Thymus (tissue), 14 donors: Measurements from ENCODE around the gene GCM1. TPM values are rescaled to one million over a fixed set of nuclear protein-coding genes. Genes with fewer than 3 reads are reported as not detected.
A peak's percentile ranks its signal among the peaks of the same experiment; 100 is the strongest.

ENCODE experiments used
- DNase-seq, 9 donors: peaks; one replicate each; pipeline ENCODE4 v3.0.0-alpha.2; 2013; ENCODE audit warnings: low spot score in 9 of 9, low read depth in 6 of 9, missing footprints in 1 of 9
- H3K27ac ChIP-seq, 2 donors: one replicate each; pipeline ENCODE4 v1.5.1; 2013; ENCODE audit warnings: control low read depth in 1 of 2, low read depth in 1 of 2, low read length in 1 of 2, mild to moderate bottlenecking in 1 of 2, moderate library complexity in 1 of 2
- H3K27me3 ChIP-seq, 2 donors: one replicate each; pipeline ENCODE4 v1.5.1; 2013; ENCODE audit warnings: low read length in 1 of 2; ENCODE audit not compliant: control insufficient read depth in 2 of 2, insufficient read depth in 1 of 2
- H3K36me3 ChIP-seq, 2 donors: one replicate each; pipeline ENCODE4 v1.5.1; 2013; ENCODE audit warnings: low read length in 1 of 2, mild to moderate bottlenecking in 1 of 2, moderate library complexity in 1 of 2; ENCODE audit not compliant: control insufficient read depth in 2 of 2, insufficient read depth in 2 of 2
- H3K4me1 ChIP-seq, 2 donors: one replicate each; pipeline ENCODE4 v1.5.1; 2013; ENCODE audit warnings: low read length in 2 of 2; ENCODE audit not compliant: control insufficient read depth in 2 of 2, insufficient read depth in 2 of 2
- H3K4me3 ChIP-seq, 2 donors: one replicate each; pipeline ENCODE4 v1.5.1; 2013; ENCODE audit warnings: low read length in 2 of 2, control low read depth in 1 of 2, mild to moderate bottlenecking in 1 of 2
- H3K9me3 ChIP-seq, 2 donors: one replicate each; pipeline ENCODE4 v1.5.1; 2013; ENCODE audit warnings: low read length in 1 of 2, mild to moderate bottlenecking in 1 of 2; ENCODE audit not compliant: control insufficient read depth in 2 of 2, insufficient read depth in 1 of 2
- WGBS: extraction: QIAGEN DNeasy Blood & Tissue Kit; methylation state at CpG from one replicate; pipeline ENCODE4 v1.1.7; 2013; 5-methylcytosine and 5-hydroxymethylcytosine counted together
- long read RNA-seq, 10 donors: transcript quantifications; one replicate each; lab custom pipeline, GENCODE V29; 2026
- polyA plus RNA-seq: library from polyadenylated mRNA; stranded (reverse); fragments of 200-250 nt; gene quantifications from one replicate; pipeline ENCODE4 v1.2.3, GENCODE V29; 2013
- total RNA-seq: library from RNA; stranded (reverse); fragments of 120-200 nt; gene quantifications from one replicate; pipeline ENCODE4 v1.2.4, GENCODE V29; 2013
- donor health status: healthy.

The GCM1 gene, protein sequence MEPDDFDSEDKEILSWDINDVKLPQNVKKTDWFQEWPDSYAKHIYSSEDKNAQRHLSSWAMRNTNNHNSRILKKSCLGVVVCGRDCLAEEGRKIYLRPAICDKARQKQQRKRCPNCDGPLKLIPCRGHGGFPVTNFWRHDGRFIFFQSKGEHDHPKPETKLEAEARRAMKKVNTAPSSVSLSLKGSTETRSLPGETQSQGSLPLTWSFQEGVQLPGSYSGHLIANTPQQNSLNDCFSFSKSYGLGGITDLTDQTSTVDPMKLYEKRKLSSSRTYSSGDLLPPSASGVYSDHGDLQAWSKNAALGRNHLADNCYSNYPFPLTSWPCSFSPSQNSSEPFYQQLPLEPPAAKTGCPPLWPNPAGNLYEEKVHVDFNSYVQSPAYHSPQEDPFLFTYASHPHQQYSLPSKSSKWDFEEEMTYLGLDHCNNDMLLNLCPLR
- total RNA-seq (under 0.01 TPM), polyA plus RNA-seq (0.23 TPM)
- long read RNA-seq, donor 1: 0 reads
- long read RNA-seq, donor 2: 0 reads
- long read RNA-seq, donor 3: 0 reads
- long read RNA-seq, donor 4: 0 reads
- long read RNA-seq, donor 5: 0 reads
- long read RNA-seq, donor 6: 0 reads
- long read RNA-seq, donor 7: 0 reads
- long read RNA-seq, donor 8: 0 reads
- long read RNA-seq, donor 9: 0 reads
- long read RNA-seq, donor 10: 0 reads

DNA sequence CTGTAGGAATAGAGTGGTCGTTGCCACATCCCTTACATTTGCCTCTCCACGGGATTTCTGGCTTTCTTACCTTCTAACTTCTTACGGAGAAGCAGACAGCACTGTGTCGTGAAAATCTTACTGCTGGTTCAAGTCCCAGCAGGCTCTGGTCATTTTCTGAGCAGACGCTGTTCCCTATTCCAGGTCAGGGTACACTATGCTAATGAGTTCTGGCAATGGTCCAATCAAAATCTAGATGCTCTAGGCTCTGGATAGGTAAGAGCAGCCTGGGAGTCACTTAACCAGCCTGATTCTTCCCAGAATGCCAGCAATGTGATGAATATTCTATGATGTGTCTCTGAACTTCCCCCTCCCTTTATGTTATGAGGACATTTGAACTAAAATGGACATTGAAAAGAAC lies at the start of gene GCM1:
GCM1 (minus strand) TSS at position 158 of the 400 bp plus-strand sequence. CDS start 3,209 bp downstream, outside the sequence.
- Histone ChIP-seq H3K4me3 (no peak within 1 kb of the TSS), H3K9me3 (peaks cover 0 to 3% of the 10 kb centered on the region in 2 donors), H3K27ac (no peak within 1 kb of the TSS), H3K36me3 (no peaks in the 10 kb centered on the region), H3K4me1 (no peaks in the 10 kb centered on the region), H3K27me3 (no peaks in the 10 kb centered on the region)
- WGBS: 94% methylated on average over 5 of the region's 5 CpGs
- no peak for DNase-seq

DNA sequence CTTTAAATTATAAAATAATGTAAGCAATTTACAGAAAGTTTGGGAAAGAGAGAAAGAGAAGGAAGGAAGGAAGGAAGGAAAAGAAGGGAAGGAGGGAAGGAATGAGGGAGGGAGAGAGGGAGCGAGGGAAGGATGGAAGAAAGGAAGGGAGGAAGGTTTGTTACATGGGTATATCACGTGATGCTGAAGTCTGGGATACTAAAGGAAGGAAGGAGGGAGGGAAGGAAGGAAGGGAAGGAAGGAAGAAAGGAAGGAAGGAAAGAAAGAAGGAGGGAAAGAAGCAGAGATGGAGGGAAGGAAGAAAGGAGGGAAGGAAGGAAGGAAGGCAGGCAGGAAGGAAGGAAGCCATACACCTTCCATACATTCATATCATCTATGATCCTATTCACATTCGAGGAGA lies 48.9 kb upstream of the GCM1 start:
- Histone ChIP-seq H3K4me3 (no peak overlapping the region), H3K27me3 (no peaks in the 10 kb centered on the region), H3K27ac (no peak overlapping the region), H3K36me3 (no peaks in the 10 kb centered on the region), H3K4me1 (no peaks in the 10 kb centered on the region), H3K9me3 (no peaks in the 10 kb centered on the region)
- WGBS: 96% methylated on average over 3 of the region's 3 CpGs
- DNase-seq: no peak

DNA sequence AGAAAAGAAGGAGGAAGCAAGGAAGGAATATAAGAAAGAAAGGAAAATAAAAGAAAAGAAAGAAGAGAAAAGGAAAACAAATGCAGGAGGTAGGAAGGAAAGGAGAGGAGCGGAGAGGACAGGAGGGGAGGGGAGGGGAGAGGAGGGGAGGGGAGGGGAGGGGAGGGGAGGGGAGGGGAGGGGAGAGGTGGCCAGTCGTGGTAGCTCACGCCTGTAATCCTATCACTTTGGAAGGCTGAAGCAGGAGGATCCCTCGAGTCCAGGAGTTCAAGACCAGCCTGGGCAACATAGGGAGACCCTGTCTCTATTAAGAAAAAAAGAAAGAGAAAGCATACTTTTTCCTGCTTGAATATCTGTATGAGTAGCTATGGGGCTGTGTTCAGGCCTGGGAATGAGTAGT lies 46.4 kb upstream of the GCM1 start:
- DNase-seq: no peak
- H3K4me1 ChIP-seq: no peaks in the 10 kb centered on the region
- H3K27me3 ChIP-seq: no peaks in the 10 kb centered on the region
- H3K9me3 ChIP-seq: no peaks in the 10 kb centered on the region
- no peak overlapping the region for H3K27ac ChIP-seq
- no peaks in the 10 kb centered on the region for H3K36me3 ChIP-seq
- no peak overlapping the region for H3K4me3 ChIP-seq
- 89% methylated on average over 4 of the region's 4 CpGs for WGBS

DNA sequence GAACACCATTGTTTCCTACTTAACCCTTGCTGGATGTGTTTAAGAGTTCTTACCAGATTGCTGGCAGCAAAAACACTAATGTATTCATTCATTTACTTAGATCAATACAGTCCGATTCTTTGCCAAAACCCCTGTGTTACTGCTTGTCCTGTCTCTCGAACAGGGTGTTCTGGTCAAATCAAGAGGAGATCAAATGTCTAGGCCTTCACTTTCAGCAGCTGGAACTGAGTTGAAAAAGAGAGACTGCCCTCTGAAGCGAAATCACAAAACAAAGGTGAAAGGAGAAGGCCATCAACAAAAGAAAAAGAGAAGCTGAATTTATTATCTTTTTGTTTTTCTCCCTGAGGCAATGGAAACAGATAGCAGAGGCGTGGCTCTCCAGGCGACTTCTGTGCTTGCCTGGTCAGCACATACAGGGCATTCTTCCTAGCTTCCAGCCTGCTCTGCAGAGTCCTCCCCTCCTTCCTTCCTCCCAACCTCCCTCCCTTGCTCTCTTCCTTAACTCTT lies 44.1 kb upstream of the GCM1 start:
- no peak for DNase-seq
- H3K4me3 ChIP-seq: no peak overlapping the region
- peaks cover 4 to 8% of the 10 kb centered on the region in 2 donors for H3K4me1 ChIP-seq
- H3K27ac ChIP-seq: peak overlapping the region in 1 of 2 donors; percentile 13
- H3K9me3 ChIP-seq: no peaks in the 10 kb centered on the region
- H3K36me3 ChIP-seq: no peaks in the 10 kb centered on the region
- H3K27me3 ChIP-seq: no peaks in the 10 kb centered on the region
- 90% methylated on average over 5 of the region's 5 CpGs for WGBS

DNA sequence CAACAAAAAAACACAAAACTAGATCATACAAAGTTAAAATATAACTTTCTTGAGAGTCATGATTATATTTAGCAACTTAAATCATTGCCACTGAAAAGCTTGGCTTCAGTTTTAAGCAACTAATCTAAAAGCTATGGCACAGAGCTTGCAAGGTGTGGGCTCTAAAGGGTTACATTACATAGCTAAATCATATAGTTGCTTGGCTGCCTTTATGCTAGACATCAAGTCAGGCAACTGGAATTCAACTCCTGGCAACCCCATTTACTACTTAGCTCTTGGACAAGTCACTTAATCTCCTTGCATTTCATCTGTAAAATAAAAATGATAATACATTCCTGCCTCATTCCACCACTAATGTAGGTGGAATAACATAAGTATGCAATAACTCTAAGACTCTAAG lies 40.9 kb upstream of the GCM1 start:
- Histone ChIP-seq H3K9me3 (no peaks in the 10 kb centered on the region), H3K27me3 (no peaks in the 10 kb centered on the region), H3K27ac (no peak overlapping the region), H3K4me1 (peaks cover 4 to 12% of the 10 kb centered on the region in 2 donors), H3K36me3 (no peaks in the 10 kb centered on the region), H3K4me3 (no peak overlapping the region)
- no peak for DNase-seq

DNA sequence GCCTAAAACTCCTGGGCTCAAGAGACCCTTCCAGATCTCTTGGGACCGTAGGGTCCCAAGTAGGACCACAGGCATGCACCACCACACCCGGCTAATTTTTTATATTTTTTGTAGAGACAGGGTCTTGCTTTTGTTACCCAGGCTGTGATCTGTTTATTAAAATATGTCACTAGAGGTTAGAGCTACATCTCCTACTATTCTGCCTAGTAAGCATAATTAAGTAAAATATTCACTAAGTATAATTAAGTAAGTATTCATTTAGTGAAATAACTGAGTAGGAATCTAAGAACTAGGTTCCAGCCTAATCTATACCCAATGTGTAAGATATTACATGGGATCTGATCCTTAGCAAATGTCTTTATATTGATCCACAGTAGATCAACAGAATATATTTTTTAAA lies 40.2 kb upstream of the GCM1 start:
- Histone ChIP-seq H3K4me1 (peaks cover 6 to 12% of the 10 kb centered on the region in 2 donors), H3K27me3 (no peaks in the 10 kb centered on the region)

DNA sequence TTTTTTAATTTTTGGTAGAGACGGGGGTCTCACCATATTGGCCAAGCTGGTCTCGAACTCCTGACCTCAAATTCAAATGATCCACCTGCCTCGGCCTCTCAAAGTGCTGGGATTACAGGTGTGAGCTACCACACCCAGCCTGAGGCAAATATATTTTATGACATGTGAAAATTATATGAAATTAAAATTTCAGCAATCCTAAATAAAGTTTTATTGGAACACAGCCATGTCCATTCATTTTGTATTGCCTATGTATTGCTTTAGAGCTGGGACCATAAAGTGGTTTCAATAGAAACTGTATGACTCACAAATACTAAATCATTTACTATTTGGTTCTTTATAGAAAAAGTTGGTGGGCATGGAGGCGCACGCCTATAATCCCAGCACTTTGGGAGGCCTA lies 32.0 kb upstream of the GCM1 start:
- H3K27ac ChIP-seq: no peak overlapping the region
- no peaks in the 10 kb centered on the region for H3K36me3 ChIP-seq
- over 99% methylated on average over 5 of the region's 5 CpGs for WGBS
- H3K9me3 ChIP-seq: no peaks in the 10 kb centered on the region
- no peak overlapping the region for H3K4me3 ChIP-seq
- peaks cover 4 to 5% of the 10 kb centered on the region in 2 donors for H3K4me1 ChIP-seq
- H3K27me3 ChIP-seq: no peaks in the 10 kb centered on the region
- no peak for DNase-seq

More for the DNA sequence above, 40.2 kb upstream of the GCM1 start:
- WGBS: 98% methylated on average over 2 of the region's 2 CpGs
- Histone ChIP-seq H3K9me3 (no peaks in the 10 kb centered on the region), H3K27ac (peak overlapping the region; percentile 72 to 81), H3K36me3 (no peaks in the 10 kb centered on the region), H3K4me3 (no peak overlapping the region)
- DNase-seq: no peak

DNA sequence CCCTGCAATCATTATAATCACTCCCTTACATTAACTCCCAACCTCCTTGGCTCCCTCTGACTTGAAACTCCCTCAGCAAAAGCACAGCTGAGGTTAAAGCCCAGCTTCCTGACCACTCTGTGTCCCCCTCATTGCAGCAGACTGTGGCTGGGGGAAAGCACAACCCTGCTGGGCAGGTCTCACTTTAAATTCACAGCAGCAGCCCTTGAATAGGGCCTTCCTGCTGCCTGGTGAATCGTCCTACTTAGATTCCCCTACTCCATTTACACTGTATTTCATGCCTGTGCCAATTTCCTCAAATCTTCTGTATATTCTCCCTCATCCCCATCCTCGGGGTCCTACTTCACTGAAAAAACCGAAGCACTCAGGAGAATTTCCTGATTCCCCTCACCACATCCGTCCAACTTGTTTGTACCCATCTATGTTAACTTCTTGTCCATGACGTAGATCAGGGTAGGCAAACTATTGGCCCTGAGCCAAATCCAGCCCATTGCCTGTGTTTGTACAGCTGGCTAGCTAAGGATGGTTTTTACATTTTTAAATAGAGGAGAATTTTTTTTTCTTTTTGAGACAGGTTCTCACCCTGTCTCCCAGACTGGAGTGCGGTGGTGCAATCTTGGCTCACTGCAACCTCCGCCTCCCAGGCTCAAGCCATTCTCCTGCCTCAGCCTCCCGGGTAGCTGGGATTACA lies 31.5 kb upstream of the GCM1 start:
- Histone ChIP-seq H3K27ac (peak overlapping the region in 1 of 2 donors; percentile 75), H3K36me3 (no peaks in the 10 kb centered on the region), H3K9me3 (no peaks in the 10 kb centered on the region), H3K27me3 (no peaks in the 10 kb centered on the region), H3K4me3 (no peak overlapping the region), H3K4me1 (peaks cover 4 to 5% of the 10 kb centered on the region in 2 donors)
- 45% methylated on average over 8 of the region's 8 CpGs for WGBS
- peak in 2 of 9 donors; percentile 17 to 55 for DNase-seq
